Measurements from ENCODE around the gene CENPA.

DNA sequence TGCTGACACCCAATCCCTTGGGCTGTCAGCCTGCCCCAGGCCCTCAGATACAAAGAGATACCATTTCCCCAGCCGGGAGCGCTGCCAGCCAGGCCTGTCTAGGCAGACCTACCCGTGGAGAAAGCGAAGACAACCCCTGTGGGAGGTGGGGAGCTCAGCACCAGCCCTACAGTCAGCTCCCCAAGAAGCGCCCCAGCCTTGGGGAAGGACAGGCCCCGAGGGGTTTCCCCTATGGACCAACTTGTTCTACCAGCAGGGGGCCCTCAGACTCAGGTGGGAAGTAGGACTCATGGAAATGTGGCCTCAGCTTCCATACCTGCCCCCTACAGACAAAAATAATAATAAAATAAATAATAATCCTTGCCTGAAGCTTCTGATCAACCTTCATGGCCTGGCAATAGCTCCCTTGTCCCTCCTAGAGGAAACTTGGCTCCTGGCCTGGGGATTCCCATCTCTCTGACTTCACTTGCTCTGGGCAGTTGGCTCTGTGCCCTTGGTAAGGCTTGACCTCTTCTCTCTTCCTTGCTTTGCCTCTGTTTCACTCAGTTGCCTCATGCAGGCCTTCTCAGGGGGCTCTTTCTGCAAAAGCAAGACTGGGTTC is 14.8 kb upstream of the CENPA start:
- TF ChIP-seq ZBTB8A (CRISPR knock-in tag; IDR thresholded peaks at IDR 0.05; ENCODE audit: borderline replicate concordance, low read depth), result no peak
- TF ChIP-seq, protein P1, sequence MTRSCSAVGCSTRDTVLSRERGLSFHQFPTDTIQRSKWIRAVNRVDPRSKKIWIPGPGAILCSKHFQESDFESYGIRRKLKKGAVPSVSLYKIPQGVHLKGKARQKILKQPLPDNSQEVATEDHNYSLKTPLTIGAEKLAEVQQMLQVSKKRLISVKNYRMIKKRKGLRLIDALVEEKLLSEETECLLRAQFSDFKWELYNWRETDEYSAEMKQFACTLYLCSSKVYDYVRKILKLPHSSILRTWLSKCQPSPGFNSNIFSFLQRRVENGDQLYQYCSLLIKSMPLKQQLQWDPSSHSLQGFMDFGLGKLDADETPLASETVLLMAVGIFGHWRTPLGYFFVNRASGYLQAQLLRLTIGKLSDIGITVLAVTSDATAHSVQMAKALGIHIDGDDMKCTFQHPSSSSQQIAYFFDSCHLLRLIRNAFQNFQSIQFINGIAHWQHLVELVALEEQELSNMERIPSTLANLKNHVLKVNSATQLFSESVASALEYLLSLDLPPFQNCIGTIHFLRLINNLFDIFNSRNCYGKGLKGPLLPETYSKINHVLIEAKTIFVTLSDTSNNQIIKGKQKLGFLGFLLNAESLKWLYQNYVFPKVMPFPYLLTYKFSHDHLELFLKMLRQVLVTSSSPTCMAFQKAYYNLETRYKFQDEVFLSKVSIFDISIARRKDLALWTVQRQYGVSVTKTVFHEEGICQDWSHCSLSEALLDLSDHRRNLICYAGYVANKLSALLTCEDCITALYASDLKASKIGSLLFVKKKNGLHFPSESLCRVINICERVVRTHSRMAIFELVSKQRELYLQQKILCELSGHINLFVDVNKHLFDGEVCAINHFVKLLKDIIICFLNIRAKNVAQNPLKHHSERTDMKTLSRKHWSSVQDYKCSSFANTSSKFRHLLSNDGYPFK (CRISPR knock-in tag; IDR thresholded peaks at IDR 0.05; ENCODE audit: borderline replicate concordance), result no peak
- TF ChIP-seq SETDB1 (CRISPR knock-in tag; IDR thresholded peaks at IDR 0.05; ENCODE audit: borderline replicate concordance), result no peak
- TF ChIP-seq ZFX (CRISPR knock-in tag; IDR thresholded peaks at IDR 0.05; ENCODE audit: low read depth), result no peak
- TF ChIP-seq DNMT3B (CRISPR knock-in tag; conservative IDR thresholded peaks at IDR 0.05), result no peak
- no peak for TF ChIP-seq JUND (CRISPR knock-in tag; IDR thresholded peaks at IDR 0.05)
- no peak for TF ChIP-seq ZNF224 (CRISPR knock-in tag; IDR thresholded peaks at IDR 0.05)
- TF ChIP-seq RAD21 (CRISPR knock-in tag; IDR thresholded peaks at IDR 0.05), result 0 out of 2 replicates have a peak, but pooled peaks have one; percentile 27
- TF ChIP-seq U2AF2 (IDR thresholded peaks at IDR 0.05; ENCODE audit: low read depth, low read length), result no peak
- TF ChIP-seq ZNF44 (CRISPR knock-in tag; IDR thresholded peaks at IDR 0.05), result no peak
- TF ChIP-seq, protein P2, sequence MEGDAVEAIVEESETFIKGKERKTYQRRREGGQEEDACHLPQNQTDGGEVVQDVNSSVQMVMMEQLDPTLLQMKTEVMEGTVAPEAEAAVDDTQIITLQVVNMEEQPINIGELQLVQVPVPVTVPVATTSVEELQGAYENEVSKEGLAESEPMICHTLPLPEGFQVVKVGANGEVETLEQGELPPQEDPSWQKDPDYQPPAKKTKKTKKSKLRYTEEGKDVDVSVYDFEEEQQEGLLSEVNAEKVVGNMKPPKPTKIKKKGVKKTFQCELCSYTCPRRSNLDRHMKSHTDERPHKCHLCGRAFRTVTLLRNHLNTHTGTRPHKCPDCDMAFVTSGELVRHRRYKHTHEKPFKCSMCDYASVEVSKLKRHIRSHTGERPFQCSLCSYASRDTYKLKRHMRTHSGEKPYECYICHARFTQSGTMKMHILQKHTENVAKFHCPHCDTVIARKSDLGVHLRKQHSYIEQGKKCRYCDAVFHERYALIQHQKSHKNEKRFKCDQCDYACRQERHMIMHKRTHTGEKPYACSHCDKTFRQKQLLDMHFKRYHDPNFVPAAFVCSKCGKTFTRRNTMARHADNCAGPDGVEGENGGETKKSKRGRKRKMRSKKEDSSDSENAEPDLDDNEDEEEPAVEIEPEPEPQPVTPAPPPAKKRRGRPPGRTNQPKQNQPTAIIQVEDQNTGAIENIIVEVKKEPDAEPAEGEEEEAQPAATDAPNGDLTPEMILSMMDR (CRISPR knock-in tag; IDR thresholded peaks at IDR 0.05), result peak; percentile 45
- no peak for TF ChIP-seq CBFB (CRISPR knock-in tag; IDR thresholded peaks at IDR 0.05)
- TF ChIP-seq ZNF274 (CRISPR knock-in tag; IDR thresholded peaks at IDR 0.05), result no peak

Measured in HepG2 (cell line).